ENCODE results near the gene SLMAP.

SLMAP gene

DNA sequence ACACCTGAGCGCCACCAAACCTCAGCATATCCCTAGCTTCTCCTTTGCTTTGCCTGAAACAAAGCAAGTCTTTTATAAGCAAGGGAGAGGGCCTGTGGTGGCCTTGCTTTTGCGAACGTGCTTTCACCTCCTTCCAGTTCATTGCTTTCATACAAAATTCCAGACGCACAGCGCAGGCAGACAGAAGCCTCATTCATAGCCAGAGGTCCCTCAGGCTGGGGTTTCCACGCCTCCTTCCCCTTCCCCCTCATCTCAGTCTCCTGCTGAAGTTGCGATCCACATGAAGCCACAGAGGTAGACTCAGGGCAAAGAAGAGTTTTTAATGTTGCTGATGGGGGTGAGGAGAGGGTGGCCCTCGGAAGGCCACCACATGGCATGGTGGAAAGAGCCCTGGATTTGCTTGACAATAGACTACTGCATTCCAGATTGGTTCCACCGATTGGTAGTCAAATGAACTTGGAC, 192.7 kb downstream of the SLMAP start:
- Histone ChIP-seq H3K36me3 (ENCODE audit: insufficient read depth, low read length) (no peaks in the 10 kb centered on the region), H3K4me1 (ENCODE audit: insufficient read depth, low read length) (no peaks in the 10 kb centered on the region), H3K27ac (ENCODE audit: low read length) (no peak overlapping the region), H3K9me3 (ENCODE audit: insufficient read depth, low read length, severe bottlenecking) (no peaks in the 10 kb centered on the region), H3K4me2 (ENCODE audit: insufficient read depth, low read length) (no peak overlapping the region), H4K20me1 (ENCODE audit: insufficient read depth, low read length) (no peaks in the 10 kb centered on the region), H3K9ac (ENCODE audit: low read depth, low read length) (no peak overlapping the region), H3K4me3 (ENCODE audit: low read depth in 1 of 2, low read length in 2 of 2) (no peak overlapping the region), H2AFZ (ENCODE audit: low read depth, low read length) (no peak overlapping the region), H3K27me3 (ENCODE audit: insufficient read depth, low read length, poor library complexity) (no peaks in the 10 kb centered on the region), H3K79me2 (ENCODE audit: insufficient read depth, low read length) (no peaks in the 10 kb centered on the region)
- TF ChIP-seq EZH2 (IDR thresholded peaks at IDR 0.05; ENCODE audit: borderline replicate concordance, low read depth, low read length, severe bottlenecking) (no peak), CTCF (IDR thresholded peaks at IDR 0.05; ENCODE audit: borderline replicate concordance, extremely low read depth, low read length, poor library complexity, severe bottlenecking) (no peak)
- DNase-seq (no peak), ATAC-seq (ENCODE audit: insufficient read depth, low read depth) (no peak)

GRCh38 chr3:57949344-57949743, 193.2 kb downstream of the SLMAP start:
- no peak overlapping the region for H2AFZ ChIP-seq (ENCODE audit: low read depth, low read length)

DNA sequence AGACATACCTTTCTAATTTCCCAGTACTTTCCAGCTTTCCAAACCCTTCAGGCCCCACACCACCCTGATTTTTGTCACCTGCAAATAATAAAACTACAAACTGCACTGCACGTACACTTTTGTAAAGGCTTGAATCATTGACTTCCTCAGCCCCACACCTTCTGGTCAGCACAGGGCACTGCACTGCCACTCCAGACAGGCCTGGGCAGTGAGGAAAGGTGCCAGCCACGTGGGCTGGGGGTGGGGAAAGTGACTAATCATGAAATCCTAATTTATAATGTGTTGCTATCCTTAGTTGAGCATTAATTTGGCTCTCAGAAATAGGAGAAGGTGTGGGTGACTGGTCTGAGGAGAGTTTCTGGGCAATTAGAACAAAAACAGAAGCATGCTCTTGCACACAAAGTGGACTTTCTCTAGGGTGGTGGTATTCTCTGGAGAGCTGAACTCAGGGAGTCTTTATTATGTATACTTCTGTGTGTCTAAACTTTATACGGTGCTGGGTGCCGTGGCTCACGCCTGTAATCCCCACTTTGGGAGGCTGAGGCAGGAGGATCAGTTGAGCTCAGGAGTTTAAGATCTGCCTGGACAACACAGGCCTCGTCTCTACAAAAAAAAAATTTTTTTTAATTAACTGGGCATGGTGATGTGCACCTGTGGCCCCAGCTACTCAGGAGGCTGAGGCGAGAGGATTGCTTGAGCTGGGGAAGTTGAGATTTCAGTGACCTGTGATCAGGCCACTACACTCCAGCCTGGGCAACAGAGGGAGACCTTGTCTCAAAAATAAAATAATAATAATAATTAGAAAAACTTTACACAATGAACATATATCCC, 193.9 kb downstream of the SLMAP start:
- Histone ChIP-seq H4K20me1 (ENCODE audit: insufficient read depth, low read length) (no peaks in the 10 kb centered on the region), H3K27me3 (ENCODE audit: insufficient read depth, low read length, poor library complexity) (no peaks in the 10 kb centered on the region), H3K27ac (ENCODE audit: low read length) (no peak overlapping the region), H3K4me2 (ENCODE audit: insufficient read depth, low read length) (no peak overlapping the region), H3K36me3 (ENCODE audit: insufficient read depth, low read length) (no peaks in the 10 kb centered on the region), H3K4me3 (ENCODE audit: low read depth in 1 of 2, low read length in 2 of 2) (no peak overlapping the region), H3K79me2 (ENCODE audit: insufficient read depth, low read length) (no peaks in the 10 kb centered on the region), H3K4me1 (ENCODE audit: insufficient read depth, low read length) (no peaks in the 10 kb centered on the region), H3K9me3 (ENCODE audit: insufficient read depth, low read length, severe bottlenecking) (no peaks in the 10 kb centered on the region), H2AFZ (ENCODE audit: low read depth, low read length) (no peak overlapping the region), H3K9ac (ENCODE audit: low read depth, low read length) (no peak overlapping the region)
- no peak for DNase-seq
- no peak for ATAC-seq (ENCODE audit: insufficient read depth, low read depth)
- no peak for TF ChIP-seq EZH2 (IDR thresholded peaks at IDR 0.05; ENCODE audit: borderline replicate concordance, low read depth, low read length, severe bottlenecking)
- no peak for TF ChIP-seq CTCF (IDR thresholded peaks at IDR 0.05; ENCODE audit: borderline replicate concordance, extremely low read depth, low read length, poor library complexity, severe bottlenecking)

More at GRCh38 chr3:57949344-57949743, 193.2 kb downstream of the SLMAP start:
- Histone ChIP-seq H3K4me1 (ENCODE audit: insufficient read depth, low read length) (no peaks in the 10 kb centered on the region), H3K27me3 (ENCODE audit: insufficient read depth, low read length, poor library complexity) (no peaks in the 10 kb centered on the region), H3K9me3 (ENCODE audit: insufficient read depth, low read length, severe bottlenecking) (no peaks in the 10 kb centered on the region), H3K9ac (ENCODE audit: low read depth, low read length) (no peak overlapping the region), H4K20me1 (ENCODE audit: insufficient read depth, low read length) (no peaks in the 10 kb centered on the region), H3K27ac (ENCODE audit: low read length) (no peak overlapping the region), H3K36me3 (ENCODE audit: insufficient read depth, low read length) (no peaks in the 10 kb centered on the region), H3K4me3 (ENCODE audit: low read depth in 1 of 2, low read length in 2 of 2) (no peak overlapping the region), H3K4me2 (ENCODE audit: insufficient read depth, low read length) (no peak overlapping the region), H3K79me2 (ENCODE audit: insufficient read depth, low read length) (no peaks in the 10 kb centered on the region)
- DNase-seq (no peak), ATAC-seq (ENCODE audit: insufficient read depth, low read depth) (no peak)
- no peak for TF ChIP-seq CTCF (IDR thresholded peaks at IDR 0.05; ENCODE audit: borderline replicate concordance, extremely low read depth, low read length, poor library complexity, severe bottlenecking)
- TF ChIP-seq EZH2 (IDR thresholded peaks at IDR 0.05; ENCODE audit: borderline replicate concordance, low read depth, low read length, severe bottlenecking): no peak
